HG03280 (cell line): Measurements from ENCODE around the gene TMEM217.
"Not testable (repeated sequence)": the region's sequence is repeated elsewhere in the genome, so short reads cannot be mapped to it uniquely, and the experiment has no call there.

Experiments
- ATAC-seq: cut with Tn5 transposase; IDR thresholded peaks from one replicate; pipeline ENCODE4 v1.9.1; 2021; ENCODE audit warnings: mild to moderate bottlenecking, moderate library complexity; ENCODE audit not compliant: unreplicated experiment

Gene TMEM217

GRCh38 chr6:37185949-37186720 lies 71.8 kb downstream of the TMEM217 start:
- not testable (repeated sequence) for ATAC-seq

- no peak for ATAC-seq
Observed at GRCh38 chr6:37182736-37183590, 75.0 kb downstream of the TMEM217 start.

- ATAC-seq, result not testable (repeated sequence)
Observed at GRCh38 chr6:37180610-37181009, 77.3 kb downstream of the TMEM217 start.

GRCh38 chr6:37180075-37180474 lies 77.9 kb downstream of the TMEM217 start:
- ATAC-seq, result no peak

- ATAC-seq, result no peak
Observed at GRCh38 chr6:37177935-37178517, 79.9 kb downstream of the TMEM217 start.

GRCh38 chr6:37177077-37177934 lies 80.6 kb downstream of the TMEM217 start:
- no peak for ATAC-seq

GRCh38 chr6:37176268-37177076 lies 81.5 kb downstream of the TMEM217 start:
- ATAC-seq, result no peak

GRCh38 chr6:37175332-37176267 lies 82.3 kb downstream of the TMEM217 start:
- no peak for ATAC-seq

GRCh38 chr6:37174515-37175331 lies 83.2 kb downstream of the TMEM217 start:
- no peak for ATAC-seq

GRCh38 chr6:37174196-37174514 lies 83.8 kb downstream of the TMEM217 start:
- ATAC-seq, result no peak

- no peak for ATAC-seq
Observed at GRCh38 chr6:37173493-37174195, 84.3 kb downstream of the TMEM217 start.

- no peak for ATAC-seq
Observed at GRCh38 chr6:37172912-37173492, 84.9 kb downstream of the TMEM217 start.

- ATAC-seq, result peak; percentile 24
Observed at GRCh38 chr6:37171970-37172812, 85.8 kb downstream of the TMEM217 start.

GRCh38 chr6:37171201-37171969 lies 86.6 kb downstream of the TMEM217 start:
- ATAC-seq, result no peak
